ENCODE measurements around the gene GCNT3. TPM values are rescaled to one million over a fixed set of nuclear protein-coding genes. Genes with fewer than 3 reads are reported as not detected.

Gene GCNT3
- polyA plus RNA-seq, 3 donors = not detected

GRCh38 chr15:59591356-59591755 lies 20.2 kb upstream of the GCNT3 start:
- Mint-ChIP-seq H3K27me3 (ENCODE audit: low read depth in 3 of 3) (peaks cover 18 to 37% (median 36%) of the 10 kb centered on the region in 3 donors), H3K27ac (peak overlapping the region in 1 of 7 donors; percentile 32), H3K4me3 (peak overlapping the region in 1 of 2 donors; percentile 5), H3K9me3 (peaks cover 0 to 1% (median 0%) of the 10 kb centered on the region in 7 donors), H3K4me1 (peaks cover 6% of the 10 kb centered on the region), H3K36me3 (no peaks in the 10 kb centered on the region)
- Histone ChIP-seq H3K4me1 (ENCODE audit: control insufficient read depth in 1 of 2, insufficient read depth in 2 of 2, low read length in 2 of 2) (no peaks in the 10 kb centered on the region), H3K9me3 (replicated peaks in 1 of 2; ENCODE audit: control insufficient read depth in 1 of 2, insufficient read depth in 1 of 2, low read length in 2 of 2) (no peaks in the 10 kb centered on the region), H3K9ac (ENCODE audit: insufficient read depth, low read length, poor library complexity, severe bottlenecking) (no peak overlapping the region), H3K36me3 (replicated peaks in 1 of 2; ENCODE audit: control insufficient read depth in 1 of 2, insufficient read depth in 2 of 2, low read length in 2 of 2) (no peaks in the 10 kb centered on the region), H3K27ac (ENCODE audit: low read depth in 1 of 2, low read length in 2 of 2) (no peak overlapping the region), H3K79me2 (ENCODE audit: insufficient read depth, low read length) (no peaks in the 10 kb centered on the region), H3K4me2 (replicated peaks; ENCODE audit: extremely low read depth, low read length, poor library complexity, severe bottlenecking) (no peak overlapping the region), H4K20me1 (ENCODE audit: insufficient read depth, low read length) (no peaks in the 10 kb centered on the region), H3K27me3 (ENCODE audit: control insufficient read depth in 2 of 2, insufficient read depth in 2 of 2, low read length in 2 of 2) (peaks cover 4 to 8% of the 10 kb centered on the region in 2 donors), H2AFZ (ENCODE audit: insufficient read depth, low read depth, low read length, poor library complexity, severe bottlenecking) (no peak overlapping the region), H3K4me3 (replicated peaks in 1 of 3; ENCODE audit: low read depth in 2 of 3, low read length in 3 of 3) (no peak overlapping the region)
- TF ChIP-seq, protein P1, sequence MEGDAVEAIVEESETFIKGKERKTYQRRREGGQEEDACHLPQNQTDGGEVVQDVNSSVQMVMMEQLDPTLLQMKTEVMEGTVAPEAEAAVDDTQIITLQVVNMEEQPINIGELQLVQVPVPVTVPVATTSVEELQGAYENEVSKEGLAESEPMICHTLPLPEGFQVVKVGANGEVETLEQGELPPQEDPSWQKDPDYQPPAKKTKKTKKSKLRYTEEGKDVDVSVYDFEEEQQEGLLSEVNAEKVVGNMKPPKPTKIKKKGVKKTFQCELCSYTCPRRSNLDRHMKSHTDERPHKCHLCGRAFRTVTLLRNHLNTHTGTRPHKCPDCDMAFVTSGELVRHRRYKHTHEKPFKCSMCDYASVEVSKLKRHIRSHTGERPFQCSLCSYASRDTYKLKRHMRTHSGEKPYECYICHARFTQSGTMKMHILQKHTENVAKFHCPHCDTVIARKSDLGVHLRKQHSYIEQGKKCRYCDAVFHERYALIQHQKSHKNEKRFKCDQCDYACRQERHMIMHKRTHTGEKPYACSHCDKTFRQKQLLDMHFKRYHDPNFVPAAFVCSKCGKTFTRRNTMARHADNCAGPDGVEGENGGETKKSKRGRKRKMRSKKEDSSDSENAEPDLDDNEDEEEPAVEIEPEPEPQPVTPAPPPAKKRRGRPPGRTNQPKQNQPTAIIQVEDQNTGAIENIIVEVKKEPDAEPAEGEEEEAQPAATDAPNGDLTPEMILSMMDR (IDR thresholded peaks at IDR 0.05) = no peak
- intact Hi-C loops (cut with micrococcal nuclease) = no loop called here
- DNase-seq = no peak
- WGBS (ENCODE audit: insufficient coverage) = 0% methylated on average over 1 of the region's 2 CpGs

DNA sequence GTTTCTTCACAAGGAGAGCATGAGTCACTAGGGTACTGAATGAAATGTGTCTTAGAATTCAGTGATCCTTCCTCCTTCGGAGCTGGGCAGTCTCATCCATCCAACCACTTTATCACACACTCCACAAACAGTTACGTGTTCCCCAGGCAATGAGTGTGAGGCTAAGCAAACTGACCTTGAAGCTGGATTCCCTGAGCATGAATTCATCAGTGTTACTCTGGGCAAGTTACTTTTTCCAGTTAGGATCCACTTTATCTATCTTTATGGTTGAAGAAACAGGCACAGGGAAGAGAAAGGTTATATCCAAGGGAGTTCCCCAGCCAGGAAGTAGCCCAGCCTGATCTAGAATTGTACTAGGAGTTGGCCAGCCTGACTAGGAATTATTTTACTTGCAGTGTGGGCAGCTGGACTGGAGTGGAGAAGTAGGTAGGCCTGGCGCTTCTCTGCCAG lies 17.1 kb upstream of the GCNT3 start:
- WGBS (ENCODE audit: insufficient coverage) = 90% methylated on average over 1 of the region's 3 CpGs
- no peak for DNase-seq
- H3K9ac ChIP-seq (ENCODE audit: insufficient read depth, low read length, poor library complexity, severe bottlenecking) = no peak overlapping the region
- no peak overlapping the region for H3K27ac Mint-ChIP-seq
- H4K20me1 ChIP-seq (ENCODE audit: insufficient read depth, low read length) = no peaks in the 10 kb centered on the region
- intact Hi-C loops (cut with micrococcal nuclease) = no loop called here
- H3K4me1 Mint-ChIP-seq = peaks cover 6% of the 10 kb centered on the region
- H3K4me1 ChIP-seq (ENCODE audit: control insufficient read depth in 1 of 2, insufficient read depth in 2 of 2, low read length in 2 of 2) = no peaks in the 10 kb centered on the region
- H3K9me3 Mint-ChIP-seq = peaks cover 0 to 5% (median 0%) of the 10 kb centered on the region in 7 donors
- H3K36me3 ChIP-seq (replicated peaks in 1 of 2; ENCODE audit: control insufficient read depth in 1 of 2, insufficient read depth in 2 of 2, low read length in 2 of 2) = no peaks in the 10 kb centered on the region
- peaks cover 0 to 8% of the 10 kb centered on the region in 2 donors for H3K27me3 ChIP-seq (ENCODE audit: control insufficient read depth in 2 of 2, insufficient read depth in 2 of 2, low read length in 2 of 2)
- TF ChIP-seq, protein P1 (IDR thresholded peaks at IDR 0.05) = no peak
- H3K27ac ChIP-seq (ENCODE audit: low read depth in 1 of 2, low read length in 2 of 2) = no peak overlapping the region
- H3K27me3 Mint-ChIP-seq (ENCODE audit: low read depth in 3 of 3) = peaks cover 26 to 33% (median 31%) of the 10 kb centered on the region in 3 donors
- no peaks in the 10 kb centered on the region for H3K9me3 ChIP-seq (replicated peaks in 1 of 2; ENCODE audit: control insufficient read depth in 1 of 2, insufficient read depth in 1 of 2, low read length in 2 of 2)
- no peak overlapping the region for H3K4me2 ChIP-seq (replicated peaks; ENCODE audit: extremely low read depth, low read length, poor library complexity, severe bottlenecking)
- H3K4me3 ChIP-seq (replicated peaks in 1 of 3; ENCODE audit: low read depth in 2 of 3, low read length in 3 of 3) = no peak overlapping the region
- no peaks in the 10 kb centered on the region for H3K79me2 ChIP-seq (ENCODE audit: insufficient read depth, low read length)
- H3K4me3 Mint-ChIP-seq = no peak overlapping the region
- H2AFZ ChIP-seq (ENCODE audit: insufficient read depth, low read depth, low read length, poor library complexity, severe bottlenecking) = no peak overlapping the region
- no peaks in the 10 kb centered on the region for H3K36me3 Mint-ChIP-seq
